Astrocyte of the spinal cord (primary cell): ENCODE measurements around the gene SOX1.

Experiments
- DNase-seq: peaks from one replicate; pipeline ENCODE4 v3.0.0; 2011; ENCODE audit warnings: low read depth, low spot score
- H3K4me3 ChIP-seq: 2 replicates; pipeline ENCODE4 v1.5.1; 2011; ENCODE audit warnings: low read depth, mild to moderate bottlenecking, low read length, moderate library complexity
- CTCF ChIP-seq: IDR thresholded peaks from 2 replicates; pipeline ENCODE4 v1.5.1; 2012; ENCODE audit warnings: low read depth, mild to moderate bottlenecking, low read length, inconsistent platforms
- in situ Hi-C: cut with HindIII; loops from 2 replicates; pipeline ENCODE4 v1.10.0; 2017; ENCODE audit warnings: low sequenced_read_pairs

SOX1 gene

GRCh38 chr13:112057736-112058518 is 9.0 kb upstream of the SOX1 start:
- in situ Hi-C loops = no loop called here
- no peak overlapping the region for H3K4me3 ChIP-seq
- no peak for TF ChIP-seq CTCF
- DNase-seq = no peak

- in situ Hi-C loops = no loop called here
- no peak overlapping the region for H3K4me3 ChIP-seq
- TF ChIP-seq CTCF = no peak
- no peak for DNase-seq
Measured at GRCh38 chr13:112058519-112058873, 8.5 kb upstream of the SOX1 start.

GRCh38 chr13:112058941-112059340 is 8.0 kb upstream of the SOX1 start:
- TF ChIP-seq CTCF = no peak
- no peak overlapping the region for H3K4me3 ChIP-seq
- no peak for DNase-seq
- in situ Hi-C loops = no loop called here

- in situ Hi-C loops = no loop called here
- DNase-seq = no peak
- H3K4me3 ChIP-seq = no peak overlapping the region
- TF ChIP-seq CTCF = no peak
Measured at GRCh38 chr13:112059457-112060281, 7.3 kb upstream of the SOX1 start.

GRCh38 chr13:112060282-112060830 is 6.6 kb upstream of the SOX1 start:
- no peak overlapping the region for H3K4me3 ChIP-seq
- no peak for DNase-seq
- in situ Hi-C loops = no loop called here
- no peak for TF ChIP-seq CTCF

- H3K4me3 ChIP-seq = no peak overlapping the region
- no peak for TF ChIP-seq CTCF
- in situ Hi-C loops = no loop called here
- DNase-seq = no peak
Measured at GRCh38 chr13:112060899-112061366, 6.0 kb upstream of the SOX1 start.
